ENCODE data around the gene CD207.

The CD207 gene

GRCh38 chr2:70790136-70790828 lies 45.3 kb downstream of the CD207 start, which contains the start of gene FIGLA:
Gene FIGLA, minus strand, starts transcription at chr2:70790643. Its CDS starts 5 bp downstream, at chr2:70790638.
- DNase-seq = no peak

- DNase-seq = peak; percentile 83
Measured at GRCh38 chr2:70789304-70790135, 46.1 kb downstream of the CD207 start.

- peak; percentile 60 for DNase-seq
Measured at GRCh38 chr2:70785137-70785911, 50.3 kb downstream of the CD207 start.

GRCh38 chr2:70784320-70784719 lies 51.3 kb downstream of the CD207 start:
- DNase-seq = no peak
